COR-L47 (cell line): Measurements from ENCODE around the gene SULF2.
A peak's percentile ranks its signal among the peaks of the same experiment; 100 is the strongest.

Source experiments
- DNase-seq: peaks from one replicate; lab custom pipeline; 2025; lab: John Stamatoyannopoulos, UW

SULF2 gene

GRCh38 chr20:47647994-47648393 is 137.3 kb downstream of the SULF2 start:
- no peak for DNase-seq

DNA sequence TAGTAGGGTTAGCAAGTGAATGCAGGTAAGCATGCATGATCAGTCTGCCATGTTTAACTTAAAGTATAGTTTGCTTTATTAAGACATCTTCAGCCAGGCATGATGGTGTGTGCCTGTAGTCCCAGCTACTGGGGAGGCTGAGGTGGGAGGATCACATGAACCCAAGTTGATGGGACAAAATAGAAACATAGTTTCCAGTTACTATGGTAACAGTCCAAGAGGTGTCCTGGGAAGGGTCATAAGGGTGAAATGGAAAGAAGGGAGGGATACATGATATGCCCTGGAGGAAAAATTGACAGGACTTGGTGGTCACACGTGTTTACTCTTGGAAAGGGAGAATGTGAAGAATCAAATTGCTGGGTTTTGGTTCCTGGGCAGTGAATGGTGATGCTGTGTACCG is 139.6 kb downstream of the SULF2 start:
- no peak for DNase-seq

DNA sequence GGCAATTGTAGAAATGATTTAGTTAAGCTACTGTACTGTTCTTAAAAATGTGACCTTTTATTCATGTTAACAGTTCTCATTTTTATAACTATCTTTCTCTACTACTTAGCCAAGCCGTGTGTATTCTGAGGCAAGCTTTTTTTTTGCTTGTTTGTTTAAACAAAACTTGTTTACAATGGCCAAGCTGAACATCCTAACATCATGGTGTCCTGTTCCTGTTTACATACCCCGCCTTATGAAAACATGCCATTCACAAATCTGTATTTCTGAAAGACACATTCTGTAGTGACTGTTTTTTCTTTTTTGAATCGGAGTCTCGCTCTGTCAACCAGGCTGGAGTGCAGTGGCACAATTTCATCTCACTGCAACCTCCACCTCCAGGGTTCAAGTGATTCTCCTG is 142.7 kb downstream of the SULF2 start:
- DNase-seq = no peak

DNA sequence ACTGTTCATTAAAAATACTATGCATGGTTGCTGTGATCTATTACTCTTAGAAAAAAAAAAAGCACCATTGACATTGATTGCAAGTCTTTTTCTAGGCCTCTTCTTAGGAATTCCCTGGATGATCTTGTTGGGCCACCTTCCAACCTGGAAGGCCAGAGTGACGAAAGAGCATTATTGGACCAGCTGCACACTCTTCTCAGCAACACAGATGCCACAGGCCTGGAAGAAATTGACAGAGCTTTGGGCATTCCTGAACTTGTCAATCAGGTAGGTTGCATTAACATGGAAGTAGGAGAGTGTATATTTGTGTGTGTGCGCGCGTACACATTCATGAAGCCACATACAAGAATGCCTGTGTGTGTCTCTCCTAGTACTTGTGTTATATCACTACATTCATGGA is 143.2 kb downstream of the SULF2 start:
- no peak for DNase-seq

DNA sequence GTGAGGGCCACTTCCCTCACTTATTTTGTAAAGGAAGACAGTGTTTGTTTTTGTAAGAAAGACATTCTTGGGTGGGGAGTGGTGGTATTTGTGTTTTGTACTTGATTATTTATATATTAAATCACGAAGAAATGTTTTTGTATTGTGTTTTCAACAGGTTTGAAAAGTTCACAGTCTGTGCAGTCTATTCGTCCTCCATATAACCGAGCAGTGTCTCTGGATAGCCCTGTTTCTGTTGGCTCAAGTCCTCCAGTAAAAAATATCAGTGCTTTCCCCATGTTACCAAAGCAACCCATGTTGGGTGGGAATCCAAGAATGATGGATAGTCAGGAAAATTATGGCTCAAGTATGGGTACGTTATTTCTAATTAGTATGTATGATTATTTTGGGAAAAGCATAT is 146.4 kb downstream of the SULF2 start:
- DNase-seq = no peak

GRCh38 chr20:47635256-47635655 is 150.0 kb downstream of the SULF2 start:
- no peak for DNase-seq

GRCh38 chr20:47631078-47631477 is 154.2 kb downstream of the SULF2 start:
- no peak for DNase-seq

GRCh38 chr20:47629907-47630306 is 155.4 kb downstream of the SULF2 start:
- no peak for DNase-seq

DNA sequence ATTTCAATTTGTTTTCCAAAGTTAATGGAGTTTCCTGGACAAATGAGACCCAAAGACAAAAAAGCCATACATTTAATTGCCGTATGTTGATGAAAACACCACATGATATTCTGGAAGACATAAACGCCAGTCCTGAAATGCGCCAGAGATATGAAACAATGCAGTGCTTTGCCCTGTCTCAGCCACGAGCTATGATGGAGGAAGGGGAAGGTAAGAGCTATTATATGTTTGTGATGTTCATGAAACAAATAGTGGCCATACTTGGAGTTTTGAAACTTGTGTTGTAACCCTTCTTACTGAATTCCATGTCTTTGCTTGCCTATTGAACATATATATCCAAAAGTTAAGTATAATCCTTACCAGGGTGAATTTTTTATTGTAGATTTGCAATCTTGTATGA is 157.7 kb downstream of the SULF2 start:
- no peak for DNase-seq

GRCh38 chr20:47623206-47623605 is 162.1 kb downstream of the SULF2 start:
- no peak for DNase-seq

GRCh38 chr20:47622118-47622665 is 163.1 kb downstream of the SULF2 start:
- DNase-seq = no peak

DNA sequence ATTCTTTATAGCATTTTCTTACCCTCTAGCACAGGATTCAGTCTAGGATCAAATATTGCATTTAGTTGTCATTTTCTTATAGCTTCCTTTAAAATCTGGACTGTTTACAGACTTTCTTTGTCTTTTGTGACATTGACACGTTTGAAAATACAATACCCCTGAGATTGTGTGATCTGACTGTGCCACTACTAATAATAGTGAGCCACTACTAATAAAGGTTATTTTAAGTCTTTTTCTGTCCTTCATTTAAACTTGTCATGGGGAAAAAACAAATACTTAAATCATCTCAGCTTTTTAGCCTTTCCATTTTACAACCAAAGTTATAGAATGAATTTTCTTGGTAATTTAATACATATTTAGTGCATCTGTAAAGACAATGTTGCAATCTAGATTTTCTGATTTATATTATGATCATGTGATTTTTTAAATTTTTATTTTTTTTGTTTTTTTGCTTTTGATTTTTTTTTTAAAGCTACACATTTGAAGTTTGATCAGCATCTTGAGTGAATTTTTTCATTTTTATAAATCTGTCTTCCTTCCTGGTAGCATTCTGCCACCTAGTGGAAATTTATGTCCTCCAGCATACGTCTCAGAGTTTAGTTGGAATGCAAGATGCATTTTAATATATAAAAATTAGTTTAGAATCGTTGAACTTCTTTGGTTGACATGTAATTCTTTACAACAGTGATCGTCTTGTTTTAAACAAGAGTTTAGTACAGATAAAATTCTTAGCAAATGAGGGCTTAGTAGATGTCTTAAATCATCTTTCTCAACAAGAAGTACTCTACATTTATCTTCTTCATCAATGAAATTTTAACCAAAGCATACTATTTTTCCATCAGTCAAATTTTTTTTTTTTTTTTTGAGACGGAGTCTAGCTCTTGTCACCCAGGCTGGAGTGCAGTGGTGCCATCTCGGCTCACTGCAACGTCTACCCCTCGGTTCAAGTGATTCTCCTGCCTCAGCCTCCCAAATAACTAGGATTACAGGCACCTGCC is 164.2 kb downstream of the SULF2 start:
- DNase-seq = peak; percentile 16

DNA sequence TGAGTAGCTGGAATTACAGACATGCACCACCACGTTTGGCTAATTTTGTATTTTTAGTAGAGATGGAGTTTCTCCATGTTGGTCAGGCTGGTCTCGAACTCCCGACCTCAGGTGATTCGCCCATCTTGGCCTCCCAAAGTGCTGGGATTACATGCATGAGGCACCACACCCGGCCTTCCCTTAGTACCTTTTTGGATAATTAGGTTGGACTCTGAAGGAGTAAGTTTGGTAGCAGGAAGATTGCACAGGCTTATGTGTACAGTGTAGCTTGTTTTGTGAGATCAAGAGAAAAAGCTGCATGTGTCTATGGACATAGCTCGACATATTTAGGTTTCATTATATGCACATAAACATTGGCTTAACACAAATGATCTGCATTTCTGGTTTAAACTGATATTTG is 166.8 kb downstream of the SULF2 start:
- no peak for DNase-seq

GRCh38 chr20:47614703-47615309 is 170.5 kb downstream of the SULF2 start:
- no peak for DNase-seq

- no peak for DNase-seq
Observed at GRCh38 chr20:47612670-47613069, 172.6 kb downstream of the SULF2 start.

DNA sequence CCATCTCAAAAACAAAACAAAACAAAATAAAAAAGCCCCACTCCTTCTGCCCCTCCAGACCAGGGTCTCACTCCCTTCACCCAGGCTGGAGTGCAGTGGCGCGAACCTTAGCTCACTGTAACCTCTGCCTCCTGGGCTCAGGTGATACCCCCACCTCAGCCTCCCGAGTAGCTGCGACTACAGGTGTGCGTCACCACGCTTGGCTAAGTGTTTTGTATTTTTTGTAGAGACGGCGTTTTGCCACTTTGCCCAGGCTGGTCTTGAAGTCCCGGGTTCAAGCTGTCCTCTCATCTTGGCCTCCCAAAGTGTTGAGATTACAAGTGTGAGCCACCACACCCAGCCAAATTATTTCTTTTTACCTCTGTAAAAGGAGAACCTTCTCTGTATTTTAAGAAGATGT is 173.5 kb downstream of the SULF2 start:
- DNase-seq = no peak

GRCh38 chr20:47610945-47611250 is 174.4 kb downstream of the SULF2 start:
- no peak for DNase-seq

DNA sequence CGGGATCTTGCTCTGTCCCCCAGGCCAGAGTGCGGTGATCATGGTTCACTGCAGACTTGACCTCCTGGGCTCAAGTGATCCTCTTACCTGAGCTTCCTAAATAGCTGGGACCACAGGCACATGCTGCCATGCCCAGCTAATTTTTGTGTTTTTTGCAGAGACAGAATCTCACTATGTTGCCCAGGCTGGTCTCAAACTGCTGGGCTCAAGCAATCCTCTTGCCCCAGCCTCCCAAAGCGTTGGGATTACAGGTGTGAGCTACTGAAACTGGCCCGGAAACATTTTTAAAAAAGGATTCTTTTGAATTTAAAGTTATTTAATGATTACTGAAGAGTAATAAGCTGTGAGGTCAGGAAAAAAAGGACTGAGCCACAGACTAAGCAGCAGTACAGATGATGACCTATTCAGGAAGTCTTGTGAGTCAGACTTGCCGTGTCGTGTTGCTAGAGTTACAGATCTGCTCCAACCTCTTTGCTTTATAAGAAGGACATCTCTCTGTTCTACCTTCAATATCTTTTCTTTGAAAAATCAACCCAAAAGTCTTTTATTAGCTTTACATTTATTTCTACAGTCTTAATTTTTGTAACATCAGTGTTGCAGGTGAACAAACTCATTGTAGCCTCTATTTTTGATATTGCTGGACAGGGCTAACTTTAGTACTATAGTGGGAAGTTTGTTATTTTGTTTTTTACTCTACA is 174.9 kb downstream of the SULF2 start:
- no peak for DNase-seq

- no peak for DNase-seq
Observed at GRCh38 chr20:47609001-47609400, 176.3 kb downstream of the SULF2 start.
